ENCODE measurements around the gene ADARB2. TPM values are rescaled to one million over a fixed set of nuclear protein-coding genes. Genes with fewer than 3 reads are reported as not detected.

The ADARB2 gene
- total RNA-seq, 2 donors from 2014 or later, result 1.1 to 1.8 TPM

GRCh38 chr10:1561731-1562337 is 175.5 kb downstream of the ADARB2 start:
- Histone ChIP-seq H3K9ac (ENCODE audit: extremely low read depth, low read length, poor library complexity, severe bottlenecking) (no peak overlapping the region), H3K9me3 (ENCODE audit: control insufficient read depth, low read length) (no peaks in the 10 kb centered on the region), H3K27me3 (ENCODE audit: control insufficient read depth, insufficient read depth, low read length, poor library complexity, severe bottlenecking) (no peaks in the 10 kb centered on the region), H3K4me1 (ENCODE audit: control insufficient read depth, insufficient read depth, low read length) (no peaks in the 10 kb centered on the region), H3K27ac (ENCODE audit: low read depth, low read length) (no peak overlapping the region), H3K36me3 (ENCODE audit: control insufficient read depth, insufficient read depth, low read length) (no peaks in the 10 kb centered on the region), H3K4me3 (ENCODE audit: low read length) (no peak overlapping the region)
- Mint-ChIP-seq H3K36me3 (ENCODE audit: low read depth) (no peaks in the 10 kb centered on the region), H3K4me3 (no peak overlapping the region), H3K4me1 (peaks cover 13% of the 10 kb centered on the region), H3K9me3 (no peaks in the 10 kb centered on the region), H3K27ac (no peak overlapping the region), H3K27me3 (ENCODE audit: insufficient read depth) (peaks cover 4% of the 10 kb centered on the region)
- 90 to 95% methylated on average over 15 to 19 of the region's 19 CpGs for WGBS, 2 experiments (ENCODE audit: insufficient coverage in 1 of 2, insufficient read length in 1 of 2)
- DNase-seq, result no peak
- no peak for TF ChIP-seq CTCF (conservative IDR thresholded peaks at IDR 0.05)

GRCh38 chr10:1560535-1561192 is 176.7 kb downstream of the ADARB2 start:
- no peak overlapping the region for H3K9ac ChIP-seq (ENCODE audit: extremely low read depth, low read length, poor library complexity, severe bottlenecking)
- no peak overlapping the region for H3K4me3 ChIP-seq (ENCODE audit: low read length)
- H3K4me1 ChIP-seq (ENCODE audit: control insufficient read depth, insufficient read depth, low read length), result no peaks in the 10 kb centered on the region
- no peaks in the 10 kb centered on the region for H3K36me3 ChIP-seq (ENCODE audit: control insufficient read depth, insufficient read depth, low read length)
- no peak overlapping the region for H3K27ac ChIP-seq (ENCODE audit: low read depth, low read length)
- Mint-ChIP-seq H3K9me3 (no peaks in the 10 kb centered on the region), H3K27me3 (ENCODE audit: insufficient read depth) (peaks cover 4% of the 10 kb centered on the region), H3K36me3 (ENCODE audit: low read depth) (no peaks in the 10 kb centered on the region), H3K27ac (no peak overlapping the region), H3K4me1 (peaks cover 13% of the 10 kb centered on the region), H3K4me3 (no peak overlapping the region)
- DNase-seq, result no peak
- no peaks in the 10 kb centered on the region for H3K27me3 ChIP-seq (ENCODE audit: control insufficient read depth, insufficient read depth, low read length, poor library complexity, severe bottlenecking)
- H3K9me3 ChIP-seq (ENCODE audit: control insufficient read depth, low read length), result no peaks in the 10 kb centered on the region
- no peak for TF ChIP-seq CTCF (conservative IDR thresholded peaks at IDR 0.05)
- 80 to 86% methylated on average over 11 to 15 of the region's 16 CpGs for WGBS, 2 experiments (ENCODE audit: insufficient coverage in 1 of 2, insufficient read length in 1 of 2)

- no peaks in the 10 kb centered on the region for H3K9me3 Mint-ChIP-seq
- no peaks in the 10 kb centered on the region for H3K36me3 ChIP-seq (ENCODE audit: control insufficient read depth, insufficient read depth, low read length)
- no peak overlapping the region for H3K4me3 Mint-ChIP-seq
- peaks cover 4% of the 10 kb centered on the region for H3K27me3 Mint-ChIP-seq (ENCODE audit: insufficient read depth)
- no peak overlapping the region for H3K9ac ChIP-seq (ENCODE audit: extremely low read depth, low read length, poor library complexity, severe bottlenecking)
- no peaks in the 10 kb centered on the region for H3K36me3 Mint-ChIP-seq (ENCODE audit: low read depth)
- H3K27me3 ChIP-seq (ENCODE audit: control insufficient read depth, insufficient read depth, low read length, poor library complexity, severe bottlenecking), result no peaks in the 10 kb centered on the region
- H3K27ac ChIP-seq (ENCODE audit: low read depth, low read length), result no peak overlapping the region
- H3K9me3 ChIP-seq (ENCODE audit: control insufficient read depth, low read length), result no peaks in the 10 kb centered on the region
- 62 to 63% methylated on average over 8 to 11 of the region's 11 CpGs for WGBS, 2 experiments (ENCODE audit: insufficient coverage in 1 of 2, insufficient read length in 1 of 2)
- H3K4me1 ChIP-seq (ENCODE audit: control insufficient read depth, insufficient read depth, low read length), result no peaks in the 10 kb centered on the region
- no peak for TF ChIP-seq CTCF (conservative IDR thresholded peaks at IDR 0.05)
- peaks cover 13% of the 10 kb centered on the region for H3K4me1 Mint-ChIP-seq
- DNase-seq, result no peak
- no peak overlapping the region for H3K4me3 ChIP-seq (ENCODE audit: low read length)
- H3K27ac Mint-ChIP-seq, result no peak overlapping the region
These were observed 177.6 kb downstream of the ADARB2 start for GRCh38 chr10:1559761-1560160.
